ENCODE data around the gene MOK.
A peak's percentile ranks its signal among the peaks of the same experiment; 100 is the strongest.

Gene MOK

DNA sequence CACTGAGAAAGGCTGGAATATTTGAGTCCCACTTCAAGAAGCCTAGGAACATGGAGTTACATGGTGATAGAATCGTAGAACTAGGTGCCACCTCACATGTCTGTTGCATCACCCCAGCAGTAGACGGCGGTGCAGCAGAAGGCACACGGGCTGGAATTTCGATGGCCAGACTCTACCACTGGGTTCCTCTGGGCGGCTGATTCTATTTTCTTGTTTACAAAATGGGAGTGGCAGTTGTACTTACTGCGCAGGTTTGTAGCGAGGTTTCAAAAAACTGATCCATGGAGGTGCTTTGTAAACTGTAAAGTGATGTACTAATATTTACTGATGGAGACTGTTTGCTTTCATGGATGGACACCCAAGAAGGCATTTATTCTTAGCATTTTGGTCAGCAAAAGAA is 119.6 kb downstream of the MOK start:
- no peak overlapping the region for H3K4me3 ChIP-seq (ENCODE audit: insufficient read depth in 1 of 2, low read depth in 1 of 2, low read length in 2 of 2)
- H3K9ac ChIP-seq (ENCODE audit: low read length), result no peak overlapping the region
- H3K4me1 ChIP-seq (ENCODE audit: control insufficient read depth, insufficient read depth, low read depth, low read length), result peaks cover 29% of the 10 kb centered on the region
- H3K27me3 ChIP-seq (ENCODE audit: control insufficient read depth in 1 of 2, insufficient read depth in 1 of 2, low read length in 2 of 2), result no peaks in the 10 kb centered on the region
- peaks cover 17% of the 10 kb centered on the region for H3K79me1 ChIP-seq (replicated peaks; ENCODE audit: low read length, poor library complexity, severe bottlenecking)
- H2AFZ ChIP-seq (ENCODE audit: low read depth, low read length), result no peak overlapping the region
- no peak overlapping the region for H2BK5ac ChIP-seq (ENCODE audit: low read depth, low read length, poor library complexity, severe bottlenecking)
- no peak overlapping the region for H3K4me2 ChIP-seq (ENCODE audit: low read length, poor library complexity, severe bottlenecking)
- no peak overlapping the region for H4K91ac ChIP-seq (ENCODE audit: low read length)
- peak overlapping the region; percentile 68 for H2AK5ac ChIP-seq (ENCODE audit: low read length, severe bottlenecking)
- H3K36me3 ChIP-seq (ENCODE audit: control insufficient read depth in 1 of 2, insufficient read depth in 2 of 2, low read depth in 1 of 2, low read length in 2 of 2), result peaks cover 0 to 3% of the 10 kb centered on the region in 2 experiments
- H3K9me3 ChIP-seq (ENCODE audit: control insufficient read depth, low read length), result no peaks in the 10 kb centered on the region
- H3K27ac ChIP-seq (ENCODE audit: low read length, poor library complexity, severe bottlenecking), result no peak overlapping the region
- no peak for DNase-seq
- H3K23ac ChIP-seq (ENCODE audit: low read length in 2 of 2), result peak overlapping the region in 1 of 2 experiments; percentile 64
- H2BK12ac ChIP-seq (ENCODE audit: low read length in 2 of 2), result no peak overlapping the region
- no peak overlapping the region for H2BK15ac ChIP-seq (ENCODE audit: low read depth, poor library complexity, severe bottlenecking)
- H2BK120ac ChIP-seq (ENCODE audit: low read depth, low read length), result no peak overlapping the region
- H4K8ac ChIP-seq (ENCODE audit: low read length), result no peak overlapping the region
- H3K4ac ChIP-seq (ENCODE audit: low read depth in 1 of 2, low read length in 2 of 2), result no peak overlapping the region
- 93% methylated on average over 8 of the region's 8 CpGs for WGBS
- no peak overlapping the region for H3K14ac ChIP-seq (ENCODE audit: low read length in 2 of 2)
- no peak overlapping the region for H3K18ac ChIP-seq (ENCODE audit: low read depth in 1 of 2, low read length in 2 of 2)

- peak overlapping the region; percentile 27 for H4K8ac ChIP-seq (ENCODE audit: low read length)
- H3K4me1 ChIP-seq (ENCODE audit: control insufficient read depth, insufficient read depth, low read depth, low read length), result peaks cover 25% of the 10 kb centered on the region
- peak overlapping the region; percentile 36 for H2AK5ac ChIP-seq (ENCODE audit: low read length, severe bottlenecking)
- no peaks in the 10 kb centered on the region for H3K9me3 ChIP-seq (ENCODE audit: control insufficient read depth, low read length)
- H3K23ac ChIP-seq (ENCODE audit: low read length in 2 of 2), result no peak overlapping the region
- H3K79me1 ChIP-seq (replicated peaks; ENCODE audit: low read length, poor library complexity, severe bottlenecking), result peaks cover 16% of the 10 kb centered on the region
- H3K27ac ChIP-seq (ENCODE audit: low read length, poor library complexity, severe bottlenecking), result no peak overlapping the region
- no peak overlapping the region for H3K18ac ChIP-seq (ENCODE audit: low read depth in 1 of 2, low read length in 2 of 2)
- no peak overlapping the region for H3K9ac ChIP-seq (ENCODE audit: low read length)
- peaks cover 0 to 3% of the 10 kb centered on the region in 2 experiments for H3K36me3 ChIP-seq (ENCODE audit: control insufficient read depth in 1 of 2, insufficient read depth in 2 of 2, low read depth in 1 of 2, low read length in 2 of 2)
- H3K4ac ChIP-seq (ENCODE audit: low read depth in 1 of 2, low read length in 2 of 2), result no peak overlapping the region
- no peak overlapping the region for H3K14ac ChIP-seq (ENCODE audit: low read length in 2 of 2)
- H4K91ac ChIP-seq (ENCODE audit: low read length), result no peak overlapping the region
- H2BK12ac ChIP-seq (ENCODE audit: low read length in 2 of 2), result no peak overlapping the region
- no peak overlapping the region for H2BK15ac ChIP-seq (ENCODE audit: low read depth, poor library complexity, severe bottlenecking)
- H3K4me2 ChIP-seq (ENCODE audit: low read length, poor library complexity, severe bottlenecking), result no peak overlapping the region
- no peak overlapping the region for H2BK120ac ChIP-seq (ENCODE audit: low read depth, low read length)
- H2BK5ac ChIP-seq (ENCODE audit: low read depth, low read length, poor library complexity, severe bottlenecking), result no peak overlapping the region
- WGBS, result 91% methylated on average over 14 of the region's 14 CpGs
- H2AFZ ChIP-seq (ENCODE audit: low read depth, low read length), result no peak overlapping the region
- no peak for DNase-seq
- no peak overlapping the region for H3K4me3 ChIP-seq (ENCODE audit: insufficient read depth in 1 of 2, low read depth in 1 of 2, low read length in 2 of 2)
- no peaks in the 10 kb centered on the region for H3K27me3 ChIP-seq (ENCODE audit: control insufficient read depth in 1 of 2, insufficient read depth in 1 of 2, low read length in 2 of 2)
Measured at GRCh38 chr14:102184316-102185035, 120.5 kb downstream of the MOK start.

- no peak overlapping the region for H2AK5ac ChIP-seq (ENCODE audit: low read length, severe bottlenecking)
- DNase-seq, result no peak
- peaks cover 25% of the 10 kb centered on the region for H3K4me1 ChIP-seq (ENCODE audit: control insufficient read depth, insufficient read depth, low read depth, low read length)
Measured at GRCh38 chr14:102183886-102184285, 121.1 kb downstream of the MOK start.

DNA sequence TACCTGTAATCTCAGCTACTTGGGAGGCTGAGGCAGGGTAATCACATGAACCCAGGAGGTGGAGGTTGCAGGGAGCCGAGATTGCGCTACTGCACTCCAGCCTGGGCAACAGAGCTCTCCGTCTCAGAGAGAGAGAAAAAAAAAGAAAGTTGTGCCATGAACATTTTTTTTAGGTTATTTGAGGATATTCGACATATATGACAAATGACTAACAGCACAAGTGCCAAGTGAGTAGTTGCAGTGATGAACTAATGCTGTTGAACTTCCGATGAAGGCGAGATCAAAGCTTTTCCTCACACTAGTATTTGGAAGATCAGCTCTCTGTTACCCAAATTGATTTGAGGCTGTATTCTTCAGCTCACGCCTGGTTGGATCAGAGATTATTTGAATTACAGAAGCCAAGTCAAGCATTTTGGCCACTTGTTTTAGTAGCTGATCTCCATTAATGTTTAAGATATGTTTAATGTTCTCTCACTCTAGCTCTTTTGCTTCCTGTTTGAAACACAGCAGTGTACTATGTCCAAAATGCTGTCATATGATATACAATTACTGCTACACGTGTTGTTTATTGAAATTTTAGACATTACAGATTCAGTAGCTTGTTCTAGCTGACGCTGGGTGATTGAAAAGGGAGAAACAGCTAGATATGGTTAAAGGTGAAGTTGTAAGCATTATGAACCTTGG is 121.9 kb downstream of the MOK start:
- Histone ChIP-seq H3K36me3 (ENCODE audit: control insufficient read depth in 1 of 2, insufficient read depth in 2 of 2, low read depth in 1 of 2, low read length in 2 of 2) (peaks cover 0 to 3% of the 10 kb centered on the region in 2 experiments), H2AFZ (ENCODE audit: low read depth, low read length) (no peak overlapping the region), H3K4ac (ENCODE audit: low read depth in 1 of 2, low read length in 2 of 2) (no peak overlapping the region), H3K14ac (ENCODE audit: low read length in 2 of 2) (no peak overlapping the region), H3K9ac (ENCODE audit: low read length) (no peak overlapping the region), H3K4me1 (ENCODE audit: control insufficient read depth, insufficient read depth, low read depth, low read length) (peaks cover 19% of the 10 kb centered on the region), H4K91ac (ENCODE audit: low read length) (no peak overlapping the region), H3K9me3 (ENCODE audit: control insufficient read depth, low read length) (no peaks in the 10 kb centered on the region), H3K18ac (ENCODE audit: low read depth in 1 of 2, low read length in 2 of 2) (no peak overlapping the region), H3K23ac (ENCODE audit: low read length in 2 of 2) (no peak overlapping the region), H3K4me2 (ENCODE audit: low read length, poor library complexity, severe bottlenecking) (no peak overlapping the region), H2BK120ac (ENCODE audit: low read depth, low read length) (no peak overlapping the region), H3K27me3 (ENCODE audit: control insufficient read depth in 1 of 2, insufficient read depth in 1 of 2, low read length in 2 of 2) (no peaks in the 10 kb centered on the region), H3K27ac (ENCODE audit: low read length, poor library complexity, severe bottlenecking) (no peak overlapping the region), H3K79me1 (replicated peaks; ENCODE audit: low read length, poor library complexity, severe bottlenecking) (peaks cover 16% of the 10 kb centered on the region), H4K8ac (ENCODE audit: low read length) (no peak overlapping the region), H3K4me3 (ENCODE audit: insufficient read depth in 1 of 2, low read depth in 1 of 2, low read length in 2 of 2) (no peak overlapping the region), H2AK5ac (ENCODE audit: low read length, severe bottlenecking) (no peak overlapping the region), H2BK5ac (ENCODE audit: low read depth, low read length, poor library complexity, severe bottlenecking) (no peak overlapping the region), H2BK15ac (ENCODE audit: low read depth, poor library complexity, severe bottlenecking) (no peak overlapping the region), H2BK12ac (ENCODE audit: low read length in 2 of 2) (no peak overlapping the region)
- 95% methylated on average over 8 of the region's 9 CpGs for WGBS
- DNase-seq, result no peak

More at GRCh38 chr14:102183886-102184285, 121.1 kb downstream of the MOK start:
- no peak overlapping the region for H3K4me2 ChIP-seq (ENCODE audit: low read length, poor library complexity, severe bottlenecking)
- H2AFZ ChIP-seq (ENCODE audit: low read depth, low read length), result no peak overlapping the region
- H4K91ac ChIP-seq (ENCODE audit: low read length), result no peak overlapping the region
- peaks cover 16% of the 10 kb centered on the region for H3K79me1 ChIP-seq (replicated peaks; ENCODE audit: low read length, poor library complexity, severe bottlenecking)
- H3K23ac ChIP-seq (ENCODE audit: low read length in 2 of 2), result no peak overlapping the region
- H3K27me3 ChIP-seq (ENCODE audit: control insufficient read depth in 1 of 2, insufficient read depth in 1 of 2, low read length in 2 of 2), result no peaks in the 10 kb centered on the region
- H2BK120ac ChIP-seq (ENCODE audit: low read depth, low read length), result no peak overlapping the region
- H3K14ac ChIP-seq (ENCODE audit: low read length in 2 of 2), result no peak overlapping the region
- no peak overlapping the region for H3K4ac ChIP-seq (ENCODE audit: low read depth in 1 of 2, low read length in 2 of 2)
- no peak overlapping the region for H2BK5ac ChIP-seq (ENCODE audit: low read depth, low read length, poor library complexity, severe bottlenecking)
- no peaks in the 10 kb centered on the region for H3K9me3 ChIP-seq (ENCODE audit: control insufficient read depth, low read length)
- no peak overlapping the region for H3K9ac ChIP-seq (ENCODE audit: low read length)
- no peak overlapping the region for H4K8ac ChIP-seq (ENCODE audit: low read length)
- WGBS, result 93% methylated on average over 3 of the region's 3 CpGs
- H3K18ac ChIP-seq (ENCODE audit: low read depth in 1 of 2, low read length in 2 of 2), result no peak overlapping the region
- H3K27ac ChIP-seq (ENCODE audit: low read length, poor library complexity, severe bottlenecking), result no peak overlapping the region
- no peak overlapping the region for H3K4me3 ChIP-seq (ENCODE audit: insufficient read depth in 1 of 2, low read depth in 1 of 2, low read length in 2 of 2)
- H2BK15ac ChIP-seq (ENCODE audit: low read depth, poor library complexity, severe bottlenecking), result no peak overlapping the region
- no peak overlapping the region for H2BK12ac ChIP-seq (ENCODE audit: low read length in 2 of 2)
- peaks cover 0 to 3% of the 10 kb centered on the region in 2 experiments for H3K36me3 ChIP-seq (ENCODE audit: control insufficient read depth in 1 of 2, insufficient read depth in 2 of 2, low read depth in 1 of 2, low read length in 2 of 2)
